ENCODE data around the gene KTN1.

KTN1 gene

GRCh38 chr14:55684956-55685584 is 105.1 kb downstream of the KTN1 start:
- no peak for DNase-seq

GRCh38 chr14:55686713-55687112 is 106.7 kb downstream of the KTN1 start:
- no peak for DNase-seq

- DNase-seq, result no peak
These were observed 108.6 kb downstream of the KTN1 start for GRCh38 chr14:55688566-55688965.

- no peak for DNase-seq
These were observed 110.2 kb downstream of the KTN1 start for GRCh38 chr14:55689981-55690871.

- DNase-seq, result no peak
These were observed 111.7 kb downstream of the KTN1 start for GRCh38 chr14:55691659-55692058.

GRCh38 chr14:55693904-55694303 is 113.9 kb downstream of the KTN1 start:
- no peak for DNase-seq

- DNase-seq, result no peak
These were observed 117.4 kb downstream of the KTN1 start for GRCh38 chr14:55697414-55697861.

GRCh38 chr14:55698051-55698450 is 118.0 kb downstream of the KTN1 start:
- DNase-seq, result no peak

GRCh38 chr14:55699131-55700057 is 119.4 kb downstream of the KTN1 start:
- no peak for DNase-seq

GRCh38 chr14:55701638-55702037 is 121.6 kb downstream of the KTN1 start:
- DNase-seq, result no peak

- no peak for DNase-seq
These were observed 122.5 kb downstream of the KTN1 start for GRCh38 chr14:55702511-55702910.

- no peak for DNase-seq
These were observed 124.6 kb downstream of the KTN1 start for GRCh38 chr14:55704654-55705053.

GRCh38 chr14:55705651-55706364 is 125.8 kb downstream of the KTN1 start:
- no peak for DNase-seq

GRCh38 chr14:55706365-55706684 is 126.3 kb downstream of the KTN1 start:
- no peak for DNase-seq

GRCh38 chr14:55706893-55707292 is 126.9 kb downstream of the KTN1 start:
- DNase-seq, result no peak

GRCh38 chr14:55707365-55707804 is 127.4 kb downstream of the KTN1 start:
- DNase-seq, result no peak

GRCh38 chr14:55710506-55711041 is 130.6 kb downstream of the KTN1 start:
- no peak for DNase-seq

GRCh38 chr14:55711175-55711811 is 131.3 kb downstream of the KTN1 start:
- no peak for DNase-seq

GRCh38 chr14:55712491-55712890 is 132.5 kb downstream of the KTN1 start:
- DNase-seq, result no peak

GRCh38 chr14:55713486-55713885 is 133.5 kb downstream of the KTN1 start:
- no peak for DNase-seq

GRCh38 chr14:55715889-55716288 is 135.9 kb downstream of the KTN1 start:
- no peak for DNase-seq

GRCh38 chr14:55717621-55718020 is 137.6 kb downstream of the KTN1 start:
- no peak for DNase-seq
